22Rv1 (cell line): ENCODE results near the gene BDNF.

Source experiments
- CTCF ChIP-seq: fragments of 450-650 bp; IDR thresholded peaks from 2 replicates; pipeline ENCODE4 v1.5.1; 2017; ENCODE audit warnings: mild to moderate bottlenecking
- ZFX ChIP-seq: fragments of 450-650 bp; IDR thresholded peaks from 2 replicates; pipeline ENCODE4 v1.6.1; 2017; ENCODE audit warnings: antibody characterized with exemption, borderline replicate concordance

DNA sequence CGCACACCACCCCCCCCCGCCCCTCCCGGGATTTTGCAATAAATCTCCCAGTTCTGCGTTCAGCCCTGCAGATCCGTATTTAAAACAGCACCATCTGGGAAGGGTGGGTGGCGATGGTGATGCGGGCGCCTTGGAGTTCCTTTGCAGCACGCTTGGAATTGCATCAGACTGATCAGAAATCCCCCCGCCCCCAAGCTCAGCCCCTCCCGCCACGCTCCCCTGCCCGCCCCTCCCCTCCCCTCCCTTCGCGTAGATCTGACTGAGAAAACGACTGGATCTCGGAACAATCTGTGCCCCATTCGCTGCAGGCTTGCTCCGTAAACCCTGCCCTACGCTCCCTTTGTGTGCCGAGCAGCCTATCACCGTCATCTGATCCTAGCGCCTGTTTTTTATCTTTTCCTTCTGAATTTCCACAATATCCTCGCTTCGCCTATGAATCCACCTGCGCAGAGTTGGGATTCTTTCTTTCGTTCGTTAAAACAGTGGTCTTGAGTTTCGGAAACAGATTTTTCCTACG, 18.1 kb upstream of the BDNF start:
- TF ChIP-seq CTCF (no peak), ZFX (no peak)
